HepG2 (cell line): ENCODE measurements around the gene C1QB. TPM values are rescaled to one million over a fixed set of nuclear protein-coding genes. Genes with fewer than 3 reads are reported as not detected.

Experiments used
- ATAC-seq: fragments of 200-7000 bp; cut with Tn5 transposase; 3 replicates; pipeline ENCODE4 v1.9.1; 2020; ENCODE audit warnings: mild to moderate bottlenecking, moderate library complexity
- BruUV-seq: library from RNA; stranded (reverse); fragments of 400-500 nt; replicated peaks from 2 replicates; lab custom pipeline; 2021; lab: Mats Ljungman, UMichigan
- CTCF ChIA-PET: fragments of 300-600 bp; formaldehyde crosslinking; extraction: SDS; loops from one replicate; lab custom pipeline; 2021; ENCODE audit warnings: low total read pairs, inconsistent platforms, low intra/inter-chr PET ratio; lab: Yijun Ruan, JAX
- POLR2A ChIA-PET: fragments of 350-600 bp; sonication (Branson Sonifier 250); formaldehyde crosslinking; loops from one replicate; lab custom pipeline; 2020; ENCODE audit warnings: antibody characterized with exemption, inconsistent platforms; lab: Yijun Ruan, JAX
- DNase-seq: peaks from one replicate; pipeline ENCODE4 v3.0.0-alpha.2; 2015; ENCODE audit warnings: low spot score
- FAIRE-seq: peaks from 3 replicates; lab custom pipeline; 2011; peaks lifted over from hg19 to GRCh38; lab: Jason Lieb, UNC
- H2AFZ ChIP-seq: one replicate; pipeline ENCODE4 v1.6.1; 2011; ENCODE audit warnings: low read length, inconsistent platforms
- H3K27ac ChIP-seq: fragments of 300-600 bp; 3 replicates; pipeline ENCODE4 v1.8.0; 2011; ENCODE audit warnings: mixed run types, mild to moderate bottlenecking, mixed read lengths, low read length, inconsistent platforms; ENCODE audit not compliant: insufficient read depth; ENCODE audit errors: extremely low read length
- H3K27me3 ChIP-seq, 2 experiments: fragments of 200-600 bp in 1 of 2; 2 replicates in 1 of 2; 3 replicates in 1 of 2; pipeline versions ENCODE4 v1.6.0 to v1.8.0; 2011; ENCODE audit warnings: low read length in 2 of 2, mild to moderate bottlenecking in 2 of 2, moderate library complexity in 2 of 2, inconsistent platforms in 1 of 2; ENCODE audit not compliant: insufficient read depth in 2 of 2, control insufficient read depth in 1 of 2
- H3K36me3 ChIP-seq, 2 experiments: fragments of 200-600 bp in 1 of 2; replicated peaks in 1 of 2; 2 replicates in 1 of 2; 3 replicates in 1 of 2; pipeline versions ENCODE4 v1.5.1 to v1.8.0; 2011; ENCODE audit warnings: low read length in 2 of 2, inconsistent platforms in 1 of 2; ENCODE audit not compliant: insufficient read depth in 2 of 2, control insufficient read depth in 1 of 2
- H3K4me1 ChIP-seq: 2 replicates; pipeline ENCODE4 v1.5.1; 2012; ENCODE audit warnings: low read length, inconsistent platforms; ENCODE audit not compliant: insufficient read depth
- H3K4me2 ChIP-seq: 2 replicates; pipeline ENCODE4 v1.6.0; 2011; ENCODE audit warnings: low read depth, low read length, inconsistent platforms
- H3K4me3 ChIP-seq, 3 experiments: fragments of 200-600 bp in 1 of 3; sonication (generic), shearing (Covaris generic) in 1 of 3; replicated peaks in 1 of 3; 2 replicates each; pipeline ENCODE4 v1.5.1; 2011 to 2016; ENCODE audit warnings: low read length in 3 of 3, inconsistent platforms in 2 of 3, low read depth in 2 of 3, mild to moderate bottlenecking in 2 of 3, control low read depth in 1 of 3, mixed read lengths in 1 of 3; ENCODE audit not compliant: insufficient read depth in 1 of 3
- H3K79me2 ChIP-seq: one replicate; pipeline ENCODE4 v1.6.1; 2011; ENCODE audit warnings: low read length, inconsistent platforms; ENCODE audit not compliant: insufficient read depth
- H3K9ac ChIP-seq: 2 replicates; pipeline ENCODE4 v1.6.0; 2011; ENCODE audit warnings: mild to moderate bottlenecking, low read depth, low read length, inconsistent platforms; ENCODE audit not compliant: insufficient read depth
- H3K9me3 ChIP-seq: 2 replicates; pipeline ENCODE4 v1.5.1; 2012; ENCODE audit warnings: mild to moderate bottlenecking, low read length
- H4K20me1 ChIP-seq: 2 replicates; pipeline ENCODE4 v1.6.0; 2011; ENCODE audit warnings: inconsistent platforms, mild to moderate bottlenecking, low read length, moderate library complexity; ENCODE audit not compliant: insufficient read depth
- PHB2 ChIP-seq: fragments of 450-650 bp; IDR thresholded peaks from 2 replicates; pipeline ENCODE4 v1.6.1; 2018; ENCODE audit not compliant: partially characterized antibody
- RAD51 ChIP-seq: fragments of 450-650 bp; IDR thresholded peaks from 2 replicates; pipeline ENCODE4 v1.6.1; 2016; ENCODE audit warnings: borderline replicate concordance
- SRSF9 ChIP-seq: fragments of 200-400 bp; formaldehyde crosslinking; IDR thresholded peaks from 2 replicates; pipeline ENCODE4 v1.6.1; 2018; ENCODE audit warnings: borderline replicate concordance, mild to moderate bottlenecking, low read depth, low read length; ENCODE audit not compliant: insufficient read depth, poor library complexity, severe bottlenecking
- SYNCRIP ChIP-seq: fragments of 200-400 bp; formaldehyde crosslinking; IDR thresholded peaks from 2 replicates; pipeline ENCODE4 v1.6.1; 2018; ENCODE audit warnings: mild to moderate bottlenecking, low read depth, low read length; ENCODE audit not compliant: insufficient read depth
- ZHX2 ChIP-seq, 2 experiments: sonication (generic) in 1 of 2; formaldehyde crosslinking in 1 of 2; IDR thresholded peaks; 2 replicates each; pipeline versions ENCODE4 v1.6.1 to v1.9.0; 2014 to 2022; ENCODE audit warnings: antibody characterized with exemption in 1 of 2, borderline replicate concordance in 1 of 2, inconsistent platforms in 1 of 2, low read depth in 1 of 2, missing genetic modification reagents in 1 of 2
- ZNF790 ChIP-seq: sonication (generic); formaldehyde crosslinking; IDR thresholded peaks from 2 replicates; pipeline ENCODE4 v1.8.0; 2022; ENCODE audit warnings: missing genetic modification reagents, mild to moderate bottlenecking, borderline replicate concordance
- WGBS: methylation state at CpG from one replicate; pipeline ENCODE4 v1.1.6; 2017; ENCODE audit warnings: low lambda C conversion rate; 5-methylcytosine and 5-hydroxymethylcytosine counted together
- in situ Hi-C: cut with HindIII; loops from 2 replicates; pipeline ENCODE4 v1.10.0; 2017; ENCODE audit warnings: low pct_unique_long_range_greater_than_20kb; ENCODE audit not compliant: extremely low pct_ligation_motif_present
- intact Hi-C: fragments of 100-400 bp; cut with micrococcal nuclease; formaldehyde crosslinking; loops from one replicate; pipeline ENCODE4 v1.10.0; 2022; ENCODE audit not compliant: unreplicated experiment
- polyA plus RNA-seq, 8 experiments: library from polyadenylated mRNA; depleted of rRNA in 3 of 8; stranded (reverse) in 7 of 8; unstranded in 1 of 8; fragments of >200 nt; fragmentation: Illumina TruSeq in 4 of 8; extraction: Trizol in 4 of 8; gene quantifications; 2 replicates each; pipeline versions ENCODE4 v1.2.1 to v1.2.3, GENCODE V29; 2011 to 2016; ENCODE audit warnings: low read depth in 4 of 8, missing spikeins in 1 of 8, mixed read lengths in 1 of 8; ENCODE audit not compliant: insufficient read depth in 1 of 8
- total RNA-seq, 5 experiments: library from RNA; depleted of rRNA; stranded (reverse); fragments of >200 nt; fragmentation: Illumina TruSeq; extraction: Trizol; gene quantifications; 2 replicates each; pipeline ENCODE4 v1.2.3, GENCODE V29; 2016; ENCODE audit warnings: low read depth in 1 of 5

Gene C1QB
- total and polyA plus RNA-seq, 2 of the 13 experiments (the other 11 are each of a cell fraction or from before 2014, with no cell fraction given): not detected

DNA sequence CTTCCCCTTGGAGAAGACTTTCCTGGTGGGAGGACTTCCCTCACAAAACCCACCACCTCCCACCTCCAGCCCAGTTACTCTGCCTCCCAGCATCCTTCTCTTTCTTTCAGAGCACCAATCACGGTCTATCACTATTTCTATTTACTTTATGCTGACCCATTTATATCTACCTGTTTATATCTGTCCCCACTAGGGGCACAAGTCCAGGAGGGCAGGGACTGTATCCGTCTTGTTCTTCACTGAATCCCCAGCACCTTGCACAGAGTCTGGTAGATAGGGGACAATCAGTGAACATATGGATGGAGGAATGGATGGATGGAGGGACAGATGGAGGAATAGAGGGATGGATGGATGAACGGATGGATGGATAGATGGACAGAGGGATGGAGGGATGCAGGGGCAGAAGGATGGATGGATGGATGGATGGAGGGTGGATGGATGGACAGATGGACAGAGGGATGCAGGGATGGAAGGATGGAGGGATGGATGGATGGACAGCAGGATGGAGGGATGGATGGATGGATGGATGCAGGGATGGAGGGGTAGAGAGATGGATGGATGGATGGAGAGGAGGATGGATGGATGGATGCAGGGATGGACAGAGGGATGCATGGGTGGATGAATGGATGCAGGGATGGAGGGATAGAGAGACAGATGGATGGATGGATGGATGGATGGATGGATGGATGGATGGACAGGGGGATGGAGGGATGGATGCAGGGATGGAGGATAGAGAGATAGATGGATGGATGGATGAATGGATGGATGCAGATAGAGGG is 5.5 kb downstream of the C1QB start (continued):
- TF ChIP-seq SYNCRIP (no peak), SRSF9 (no peak), ZNF790 (CRISPR knock-in tag) (no peak)

DNA sequence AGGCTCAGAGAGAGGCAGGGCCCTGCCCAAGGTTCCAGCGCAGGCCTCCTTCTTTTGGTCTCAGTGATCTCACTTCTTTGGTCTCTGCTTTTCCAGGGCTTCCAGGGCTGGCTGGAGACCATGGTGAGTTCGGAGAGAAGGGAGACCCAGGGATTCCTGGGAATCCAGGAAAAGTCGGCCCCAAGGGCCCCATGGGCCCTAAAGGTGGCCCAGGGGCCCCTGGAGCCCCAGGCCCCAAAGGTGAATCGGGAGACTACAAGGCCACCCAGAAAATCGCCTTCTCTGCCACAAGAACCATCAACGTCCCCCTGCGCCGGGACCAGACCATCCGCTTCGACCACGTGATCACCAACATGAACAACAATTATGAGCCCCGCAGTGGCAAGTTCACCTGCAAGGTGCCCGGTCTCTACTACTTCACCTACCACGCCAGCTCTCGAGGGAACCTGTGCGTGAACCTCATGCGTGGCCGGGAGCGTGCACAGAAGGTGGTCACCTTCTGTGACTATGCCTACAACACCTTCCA is 7.7 kb downstream of the C1QB start:
- WGBS: 71% methylated on average over 9 of the region's 19 CpGs
- no peak for FAIRE-seq
- Histone ChIP-seq H3K4me3 (no peak overlapping the region), H3K27ac (no peak overlapping the region), H3K9me3 (no peaks in the 10 kb centered on the region), H3K9ac (no peak overlapping the region), H3K79me2 (no peaks in the 10 kb centered on the region), H3K27me3 (no peaks in the 10 kb centered on the region; a peak in 1 of 5 replicates), H3K4me1 (no peaks in the 10 kb centered on the region), H4K20me1 (no peaks in the 10 kb centered on the region), H3K4me2 (no peak overlapping the region), H3K36me3 (no peaks in the 10 kb centered on the region), H2AFZ (no peak overlapping the region)
- no TSS peak for BruUV-seq
- no peak for DNase-seq
- in situ Hi-C loops: no loop called here
- TF ChIP-seq PHB2 (no peak), RAD51 (peak; percentile 32; the same call in 1 of the 2 replicates), ZHX2 (IDR thresholded peaks at IDR 0.05; ENCODE audit: low read depth) (no peak), ZHX2 (CRISPR knock-in tag; IDR thresholded peaks at IDR 0.05; ENCODE audit: borderline replicate concordance) (no peak)
- ChIA-PET CTCF (no interaction called here), POLR2A (no interaction called here)
- intact Hi-C loops: no loop called here
- no peak for ATAC-seq
